GM19238 (cell line): ENCODE data around the gene KRT6C.
"Not testable (repeated sequence)": the region's sequence is repeated elsewhere in the genome, so short reads cannot be mapped to it uniquely, and the experiment has no call there.

Experiments used
- DNase-seq: peaks from one replicate; pipeline ENCODE4 v3.0.0; 2011; ENCODE audit warnings: low spot score; ENCODE audit not compliant: insufficient read length

KRT6C gene

GRCh38 chr12:52473768-52474167 is at the start of gene KRT6C:
TSS of gene KRT6C (minus strand) at chr12:52473805. CDS start at chr12:52473737, 68 bp downstream.
- DNase-seq: no peak

- no peak for DNase-seq
Observed at GRCh38 chr12:52522346-52523011, 48.9 kb upstream of the KRT6C start.

- no peak for DNase-seq
Observed at GRCh38 chr12:52521568-52522266, 48.1 kb upstream of the KRT6C start.

- DNase-seq: no peak
Observed at GRCh38 chr12:52521175-52521567, 47.6 kb upstream of the KRT6C start.

- no peak for DNase-seq
Observed at GRCh38 chr12:52519826-52520662, 46.4 kb upstream of the KRT6C start, which contains the start of gene KRT5. TSS of gene KRT5 (minus strand) at chr12:52520394. CDS start at chr12:52520296, 98 bp downstream.

GRCh38 chr12:52519387-52519703 is 45.7 kb upstream of the KRT6C start:
- no peak for DNase-seq

- no peak for DNase-seq
Observed at GRCh38 chr12:52518574-52519386, 45.2 kb upstream of the KRT6C start.

- no peak for DNase-seq
Observed at GRCh38 chr12:52517888-52518287, 44.3 kb upstream of the KRT6C start.

GRCh38 chr12:52517005-52517835 is 43.6 kb upstream of the KRT6C start:
- no peak for DNase-seq

- no peak for DNase-seq
Observed at GRCh38 chr12:52515927-52516831, 42.6 kb upstream of the KRT6C start.

GRCh38 chr12:52515319-52515646 is 41.7 kb upstream of the KRT6C start:
- DNase-seq: no peak

GRCh38 chr12:52514471-52515318 is 41.1 kb upstream of the KRT6C start:
- no peak for DNase-seq

GRCh38 chr12:52513736-52514135 is 40.1 kb upstream of the KRT6C start:
- no peak for DNase-seq

- no peak for DNase-seq
Observed at GRCh38 chr12:52508211-52508610, 34.6 kb upstream of the KRT6C start.

- DNase-seq: no peak
Observed at GRCh38 chr12:52506858-52507715, 33.5 kb upstream of the KRT6C start.

- no peak for DNase-seq
Observed at GRCh38 chr12:52502877-52503276, 29.3 kb upstream of the KRT6C start.

GRCh38 chr12:52501490-52501889 is 27.9 kb upstream of the KRT6C start:
- no peak for DNase-seq

GRCh38 chr12:52500574-52500973 is 27.0 kb upstream of the KRT6C start:
- DNase-seq: not testable (repeated sequence)
